Stimulated activated naive CD8-positive, alpha-beta T cell treated with anti-CD3 and anti-CD28 coated beads, Interleukin-15, Interleukin-2, amounts not matched to agents 100 U/mL and 50 U/mL, for 24 hours (primary cell): Measurements from ENCODE around the gene ARHGEF19.

ENCODE experiments used
- ATAC-seq: fragments of 150-1000 bp; cut with Tn5 transposase; one replicate; pipeline ENCODE4 v1.10.0; 2021
- DNase-seq: peaks from one replicate; pipeline ENCODE4 v3.0.0; 2021

Gene ARHGEF19

GRCh38 chr1:16149146-16149545, 63.3 kb downstream of the ARHGEF19 start:
- ATAC-seq: no peak
- DNase-seq: no peak

- DNase-seq (no peak), ATAC-seq (no peak)
Observed at GRCh38 chr1:16148329-16149092, 63.9 kb downstream of the ARHGEF19 start.
